HFF-Myc (cell line): ENCODE measurements around the gene POLR2B.

Experiments used
- DNase-seq: peaks from one replicate; pipeline ENCODE4 v3.0.0-alpha.2; 2011; ENCODE audit warnings: low read depth; ENCODE audit errors: extremely low read depth
- H3K4me3 ChIP-seq: replicated peaks from 2 replicates; pipeline ENCODE4 v1.5.1; 2011; ENCODE audit warnings: low read depth, mild to moderate bottlenecking, control low read depth, low read length
- TF ChIP-seq, protein P1 (sequence below): IDR thresholded peaks from 2 replicates; pipeline ENCODE4 v1.5.1; 2012; ENCODE audit warnings: mild to moderate bottlenecking, low read depth, low read length, control low read depth; ENCODE audit errors: missing control alignments

The POLR2B gene

DNA sequence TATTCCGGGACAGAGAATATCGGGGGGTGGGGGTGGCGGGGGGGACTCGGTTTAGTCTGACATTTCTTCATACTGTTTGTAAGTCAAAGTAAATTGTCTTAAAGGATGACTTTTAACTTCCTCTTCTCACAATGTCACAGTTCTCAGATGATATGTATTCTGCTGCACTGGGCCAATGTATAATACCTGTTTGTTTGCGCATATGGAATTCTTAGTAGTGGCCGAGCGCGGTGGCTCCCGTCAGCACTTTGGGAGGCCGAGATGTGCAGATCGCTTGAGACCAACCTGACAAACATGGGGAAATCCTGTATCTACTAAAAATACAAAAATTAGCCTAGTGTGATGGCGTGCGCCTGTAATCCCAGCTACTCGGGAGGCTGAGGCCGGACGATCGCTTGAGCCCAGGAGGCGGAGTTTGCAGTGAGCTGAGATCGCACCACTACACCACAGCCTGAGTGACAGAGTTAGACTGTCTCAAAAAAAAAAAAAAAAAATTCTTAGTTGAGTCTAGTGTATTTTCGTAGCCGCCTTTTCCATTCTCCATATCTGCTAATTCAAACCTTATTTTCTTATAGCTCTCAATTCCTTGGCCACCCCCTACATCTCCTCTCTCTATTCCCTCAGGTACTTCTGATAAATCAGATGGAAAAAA lies 851 bp downstream of the POLR2B start:
- TF ChIP-seq, protein P1, sequence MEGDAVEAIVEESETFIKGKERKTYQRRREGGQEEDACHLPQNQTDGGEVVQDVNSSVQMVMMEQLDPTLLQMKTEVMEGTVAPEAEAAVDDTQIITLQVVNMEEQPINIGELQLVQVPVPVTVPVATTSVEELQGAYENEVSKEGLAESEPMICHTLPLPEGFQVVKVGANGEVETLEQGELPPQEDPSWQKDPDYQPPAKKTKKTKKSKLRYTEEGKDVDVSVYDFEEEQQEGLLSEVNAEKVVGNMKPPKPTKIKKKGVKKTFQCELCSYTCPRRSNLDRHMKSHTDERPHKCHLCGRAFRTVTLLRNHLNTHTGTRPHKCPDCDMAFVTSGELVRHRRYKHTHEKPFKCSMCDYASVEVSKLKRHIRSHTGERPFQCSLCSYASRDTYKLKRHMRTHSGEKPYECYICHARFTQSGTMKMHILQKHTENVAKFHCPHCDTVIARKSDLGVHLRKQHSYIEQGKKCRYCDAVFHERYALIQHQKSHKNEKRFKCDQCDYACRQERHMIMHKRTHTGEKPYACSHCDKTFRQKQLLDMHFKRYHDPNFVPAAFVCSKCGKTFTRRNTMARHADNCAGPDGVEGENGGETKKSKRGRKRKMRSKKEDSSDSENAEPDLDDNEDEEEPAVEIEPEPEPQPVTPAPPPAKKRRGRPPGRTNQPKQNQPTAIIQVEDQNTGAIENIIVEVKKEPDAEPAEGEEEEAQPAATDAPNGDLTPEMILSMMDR = no peak
- DNase-seq = no peak
- peak overlapping the region; percentile 85 for H3K4me3 ChIP-seq

DNA sequence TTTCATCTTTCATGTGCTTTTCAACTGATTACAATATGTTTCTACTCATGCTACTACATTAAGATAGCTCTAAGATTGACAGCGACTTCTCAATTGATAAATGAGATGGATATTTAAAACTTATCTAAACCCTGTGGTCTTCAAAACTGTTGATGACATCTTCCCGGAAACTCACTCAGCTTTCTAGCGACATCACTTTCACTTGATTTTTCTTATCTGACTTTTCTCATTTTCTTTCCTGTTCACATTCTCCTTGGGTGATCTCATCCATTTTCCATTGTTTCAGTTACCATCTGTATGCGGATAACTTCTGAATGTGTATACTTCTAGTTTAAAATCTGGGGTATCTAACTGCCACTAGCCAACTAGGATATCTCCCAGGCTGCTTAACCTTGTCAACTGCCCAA lies 3.1 kb downstream of the POLR2B start:
- H3K4me3 ChIP-seq = no peak overlapping the region

DNA sequence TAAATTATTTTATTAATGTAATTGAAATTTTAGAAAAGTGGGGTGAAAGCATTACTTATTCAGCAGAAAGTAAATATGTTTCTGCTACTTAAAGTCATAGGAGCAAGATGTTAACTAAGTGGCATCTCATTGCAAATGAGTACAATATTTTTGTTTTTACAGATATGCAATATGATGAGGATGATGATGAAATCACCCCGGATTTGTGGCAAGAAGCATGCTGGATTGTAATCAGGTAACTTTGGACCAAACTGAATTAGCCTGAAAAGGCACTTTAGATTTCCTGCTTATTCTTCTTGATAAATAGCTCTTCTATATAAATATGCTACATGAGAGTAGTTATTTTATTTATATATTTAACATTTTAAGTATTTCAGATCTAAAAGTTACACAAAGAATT lies 7.5 kb downstream of the POLR2B start:
- H3K4me3 ChIP-seq = no peak overlapping the region
- TF ChIP-seq, protein P1 = no peak
- DNase-seq = no peak

More for the DNA sequence above, 3.1 kb downstream of the POLR2B start:
- DNase-seq = no peak
- TF ChIP-seq, protein P1 = no peak

DNA sequence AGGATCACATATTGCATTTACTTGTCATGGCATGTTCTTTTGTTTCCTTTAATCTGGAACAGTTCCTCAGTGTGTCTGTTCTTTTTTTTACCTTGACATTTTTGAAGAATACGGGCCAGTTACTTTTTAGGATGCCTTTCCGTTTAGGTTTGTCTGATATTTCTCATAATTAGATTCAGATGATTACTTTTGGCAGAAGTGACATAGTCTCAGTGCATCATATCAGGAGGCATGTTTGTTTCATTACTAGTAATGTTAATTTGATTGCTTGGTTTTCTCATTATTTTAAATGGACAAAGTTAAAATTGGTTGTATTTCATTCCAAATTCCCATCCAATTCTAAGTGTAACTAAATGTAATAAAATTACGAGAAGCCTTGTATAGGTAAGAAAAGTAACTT lies 8.3 kb downstream of the POLR2B start:
- H3K4me3 ChIP-seq = no peak overlapping the region
- DNase-seq = no peak
- TF ChIP-seq, protein P1 = no peak

DNA sequence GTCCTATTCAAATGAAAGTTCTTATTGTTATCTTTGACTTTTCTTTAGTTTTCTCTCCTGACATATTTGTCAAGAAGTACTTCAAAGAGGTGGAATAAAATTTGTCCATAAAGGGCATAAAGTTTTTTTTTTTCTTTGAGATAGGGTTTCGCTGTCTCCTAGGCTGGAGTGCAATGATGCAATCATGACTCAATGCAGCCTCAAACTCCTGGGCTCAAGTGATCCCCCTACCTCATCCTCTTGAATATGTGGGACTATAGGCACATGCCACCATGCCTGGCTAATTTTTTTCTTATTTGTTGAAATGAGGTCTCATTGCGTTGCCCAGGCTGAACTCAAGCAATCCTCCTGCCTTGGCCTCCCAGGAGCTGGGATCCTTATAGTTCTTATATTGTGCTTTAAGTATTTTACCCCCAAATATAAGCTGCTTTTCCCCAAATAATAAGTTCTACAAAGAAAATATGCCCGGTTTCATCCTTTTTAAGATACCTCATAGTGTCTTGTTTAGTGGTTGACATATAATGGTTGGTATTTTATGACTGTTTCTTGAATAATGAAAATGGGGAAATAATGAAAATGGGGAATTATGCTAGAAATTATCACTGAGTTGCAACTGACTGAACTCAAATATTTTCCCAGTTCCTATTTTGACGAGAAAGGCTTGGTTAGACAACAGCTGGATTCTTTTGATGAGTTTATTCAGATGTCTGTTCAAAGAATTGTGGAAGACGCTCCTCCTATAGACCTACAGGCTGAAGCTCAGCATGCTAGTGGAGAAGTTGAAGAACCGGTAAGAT lies 11.6 kb downstream of the POLR2B start:
- TF ChIP-seq, protein P1 = no peak
- no peak for DNase-seq

DNA sequence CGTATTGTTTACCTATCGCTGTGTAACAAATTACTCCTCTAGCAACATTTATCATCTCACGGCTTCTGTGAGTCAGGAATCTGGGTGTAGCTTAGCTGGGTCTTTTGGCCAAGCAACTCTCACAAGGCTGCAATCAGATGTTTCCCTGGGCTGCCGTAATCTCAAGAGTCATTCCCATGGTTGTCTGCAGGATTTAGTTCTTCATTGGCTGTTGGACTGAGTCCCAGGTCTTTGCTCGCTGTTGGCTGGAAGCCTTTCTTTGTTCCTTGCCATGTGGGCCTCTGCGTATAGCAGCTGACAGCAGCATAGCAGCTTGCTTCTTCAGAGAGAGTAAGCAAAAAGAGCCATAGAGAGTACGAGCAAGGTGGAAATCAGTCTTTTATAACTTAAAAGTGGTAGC lies 16.8 kb downstream of the POLR2B start:
- H3K4me3 ChIP-seq = no peak overlapping the region
- TF ChIP-seq, protein P1 = no peak
- DNase-seq = no peak

More for the DNA sequence above, 11.6 kb downstream of the POLR2B start:
- no peak overlapping the region for H3K4me3 ChIP-seq

DNA sequence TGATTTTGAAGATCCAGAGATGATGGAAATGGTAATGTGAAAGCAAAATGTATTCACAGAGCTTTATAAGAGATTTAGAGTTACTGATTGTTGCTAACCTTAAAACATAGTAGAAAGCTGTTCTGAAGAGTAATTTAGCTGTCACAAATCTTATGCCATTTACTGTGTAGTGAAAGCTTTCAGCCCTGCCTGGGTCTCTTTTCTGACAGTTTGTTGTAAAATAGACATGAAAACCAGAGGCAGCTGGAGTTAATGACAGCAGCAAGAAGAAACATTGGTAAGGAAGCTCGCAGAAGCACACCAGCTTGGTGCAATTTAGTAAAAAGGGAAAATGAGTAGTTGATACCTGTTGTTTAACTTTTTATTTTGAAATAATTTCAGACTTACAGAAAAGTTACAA lies 21.1 kb downstream of the POLR2B start:
- no peak overlapping the region for H3K4me3 ChIP-seq
- TF ChIP-seq, protein P1 = no peak
- DNase-seq = no peak
